GM18951 (cell line): ENCODE results near the gene UTRN.

Experiments
- POLR2A ChIP-seq: IDR thresholded peaks from 4 replicates; pipeline ENCODE4 v1.6.1; 2011; ENCODE audit warnings: mild to moderate bottlenecking; ENCODE audit not compliant: insufficient read length, insufficient read depth; ENCODE audit errors: extremely low read depth
- in situ Hi-C: fragments of 300-500 bp; cut with MboI; formaldehyde crosslinking; loops from one replicate; pipeline ENCODE4 v1.12.0; 2022; ENCODE audit warnings: low sequenced_read_pairs, mixed read lengths, inconsistent platforms; ENCODE audit not compliant: unreplicated experiment

The UTRN gene

GRCh38 chr6:144286503-144287393 is 1.6 kb downstream of the UTRN start:
- no peak for TF ChIP-seq POLR2A
- in situ Hi-C loops: no loop called here

GRCh38 chr6:144289006-144289405 is 3.9 kb downstream of the UTRN start:
- in situ Hi-C loops: no loop called here
- no peak for TF ChIP-seq POLR2A

- TF ChIP-seq POLR2A: no peak
- in situ Hi-C loops: no loop called here
These were observed 7.2 kb downstream of the UTRN start for GRCh38 chr6:144292372-144292771.

GRCh38 chr6:144294016-144294415 is 8.9 kb downstream of the UTRN start:
- TF ChIP-seq POLR2A: no peak
- in situ Hi-C loops: no loop called here

GRCh38 chr6:144295211-144295610 is 10.1 kb downstream of the UTRN start:
- in situ Hi-C loops: no loop called here
- no peak for TF ChIP-seq POLR2A

GRCh38 chr6:144295981-144296767 is 11.0 kb downstream of the UTRN start:
- no peak for TF ChIP-seq POLR2A
- in situ Hi-C loops: no loop called here

- in situ Hi-C loops: no loop called here
- no peak for TF ChIP-seq POLR2A
These were observed 11.8 kb downstream of the UTRN start for GRCh38 chr6:144296973-144297372.

GRCh38 chr6:144297511-144298100 is 12.5 kb downstream of the UTRN start:
- in situ Hi-C loops: no loop called here
- TF ChIP-seq POLR2A: no peak

GRCh38 chr6:144298194-144298593 is 13.1 kb downstream of the UTRN start:
- in situ Hi-C loops: no loop called here

GRCh38 chr6:144298916-144299315 is 13.8 kb downstream of the UTRN start:
- no peak for TF ChIP-seq POLR2A
- in situ Hi-C loops: no loop called here

More at GRCh38 chr6:144298194-144298593, 13.1 kb downstream of the UTRN start:
- no peak for TF ChIP-seq POLR2A

GRCh38 chr6:144302701-144303372 is 17.7 kb downstream of the UTRN start:
- in situ Hi-C loops: no loop called here
- no peak for TF ChIP-seq POLR2A

GRCh38 chr6:144304223-144304848 is 19.2 kb downstream of the UTRN start:
- TF ChIP-seq POLR2A: no peak
- in situ Hi-C loops: no loop called here

GRCh38 chr6:144305567-144305966 is 20.4 kb downstream of the UTRN start:
- TF ChIP-seq POLR2A: no peak
- in situ Hi-C loops: no loop called here

GRCh38 chr6:144305985-144306384 is 20.9 kb downstream of the UTRN start:
- in situ Hi-C loops: no loop called here
- TF ChIP-seq POLR2A: no peak
